ENCODE measurements around the gene SLC13A1.

GRCh38 chr7:123114288-123114687 lies 85.5 kb downstream of the SLC13A1 start:
- TF ChIP-seq EZH2 (IDR thresholded peaks at IDR 0.05; ENCODE audit: low read depth, unreplicated experiment) (no peak), CTCF (conservative IDR thresholded peaks at IDR 0.05; ENCODE audit: low read depth in 2 of 2) (no peak), POLR2AphosphoS5 (IDR thresholded peaks at IDR 0.05; ENCODE audit: low read depth) (no peak), REST (IDR thresholded peaks at IDR 0.05; ENCODE audit: unreplicated experiment) (no peak), JUNB (IDR thresholded peaks at IDR 0.05; ENCODE audit: unreplicated experiment) (no peak), ZNF331 (CRISPR knock-in tag; IDR thresholded peaks at IDR 0.05; ENCODE audit: low read depth) (no peak), CREB1 (CRISPR knock-in tag; IDR thresholded peaks at IDR 0.05; ENCODE audit: low read depth) (no peak)
- TF ChIP-seq, protein P1, sequence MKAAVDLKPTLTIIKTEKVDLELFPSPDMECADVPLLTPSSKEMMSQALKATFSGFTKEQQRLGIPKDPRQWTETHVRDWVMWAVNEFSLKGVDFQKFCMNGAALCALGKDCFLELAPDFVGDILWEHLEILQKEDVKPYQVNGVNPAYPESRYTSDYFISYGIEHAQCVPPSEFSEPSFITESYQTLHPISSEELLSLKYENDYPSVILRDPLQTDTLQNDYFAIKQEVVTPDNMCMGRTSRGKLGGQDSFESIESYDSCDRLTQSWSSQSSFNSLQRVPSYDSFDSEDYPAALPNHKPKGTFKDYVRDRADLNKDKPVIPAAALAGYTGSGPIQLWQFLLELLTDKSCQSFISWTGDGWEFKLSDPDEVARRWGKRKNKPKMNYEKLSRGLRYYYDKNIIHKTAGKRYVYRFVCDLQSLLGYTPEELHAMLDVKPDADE (IDR thresholded peaks at IDR 0.05): no peak

Data from GM23338 (cell line).